RPMI8226 (cell line): Measurements from ENCODE around the gene UNG.

ENCODE experiments used
- DNase-seq: peaks from one replicate; pipeline ENCODE4 v3.0.0-alpha.2; 2015

The UNG gene

GRCh38 chr12:109157986-109158385, 60.6 kb downstream of the UNG start:
- no peak for DNase-seq

- no peak for DNase-seq
These were observed 63.0 kb downstream of the UNG start for GRCh38 chr12:109160433-109160832.
